Measurements from ENCODE around the gene UBE2V1. TPM values are rescaled to one million over a fixed set of nuclear protein-coding genes. Genes with fewer than 3 reads are reported as not detected.

UBE2V1 gene
- total and polyA plus RNA-seq, 2 of the 13 experiments (the other 11 are each of a cell fraction or from before 2014, with no cell fraction given): 81.3 to 132 TPM

DNA sequence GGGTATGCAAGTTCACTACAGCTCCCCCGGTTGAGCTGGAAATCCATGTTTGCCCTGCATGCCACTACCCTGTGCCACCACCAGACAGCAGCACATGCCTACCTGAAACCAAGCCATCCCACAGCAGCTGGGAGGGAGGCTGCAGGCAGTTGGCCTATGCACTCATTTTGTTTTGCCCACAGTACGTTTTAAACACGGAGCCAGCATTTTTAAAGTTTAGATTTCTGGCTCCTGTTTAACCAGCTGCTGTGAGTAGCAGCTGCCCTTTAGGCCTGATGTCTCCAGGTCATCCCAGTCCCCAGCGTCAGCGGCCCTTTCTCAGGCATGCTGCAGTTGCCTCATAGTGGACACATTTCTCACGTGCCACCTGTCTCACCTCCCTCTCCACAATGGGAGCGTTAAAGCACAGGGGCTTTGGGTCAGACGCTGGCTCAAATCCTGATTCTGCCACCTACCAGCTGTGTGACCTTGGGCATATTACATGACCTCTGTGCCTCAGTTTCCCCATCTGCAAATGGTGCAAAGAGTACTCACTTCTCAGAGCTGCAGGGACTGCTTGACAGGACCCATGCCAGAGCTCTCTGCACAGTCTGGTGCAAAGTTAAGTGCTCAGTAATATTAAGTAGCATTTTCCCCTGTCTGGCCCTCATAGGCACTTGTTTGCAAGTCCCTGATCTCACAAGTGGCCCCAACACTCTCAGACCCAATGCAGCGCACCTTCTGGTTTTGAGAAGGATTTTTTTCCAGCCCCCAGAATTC is 8.2 kb upstream of the UBE2V1 start (continued):
- TF ChIP-seq, protein P1, sequence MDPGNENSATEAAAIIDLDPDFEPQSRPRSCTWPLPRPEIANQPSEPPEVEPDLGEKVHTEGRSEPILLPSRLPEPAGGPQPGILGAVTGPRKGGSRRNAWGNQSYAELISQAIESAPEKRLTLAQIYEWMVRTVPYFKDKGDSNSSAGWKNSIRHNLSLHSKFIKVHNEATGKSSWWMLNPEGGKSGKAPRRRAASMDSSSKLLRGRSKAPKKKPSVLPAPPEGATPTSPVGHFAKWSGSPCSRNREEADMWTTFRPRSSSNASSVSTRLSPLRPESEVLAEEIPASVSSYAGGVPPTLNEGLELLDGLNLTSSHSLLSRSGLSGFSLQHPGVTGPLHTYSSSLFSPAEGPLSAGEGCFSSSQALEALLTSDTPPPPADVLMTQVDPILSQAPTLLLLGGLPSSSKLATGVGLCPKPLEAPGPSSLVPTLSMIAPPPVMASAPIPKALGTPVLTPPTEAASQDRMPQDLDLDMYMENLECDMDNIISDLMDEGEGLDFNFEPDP (CRISPR knock-in tag; conservative IDR thresholded peaks at IDR 0.05): 0 out of 2 replicates have a peak, but pooled peaks have one; percentile 88
- TF ChIP-seq, protein P2, sequence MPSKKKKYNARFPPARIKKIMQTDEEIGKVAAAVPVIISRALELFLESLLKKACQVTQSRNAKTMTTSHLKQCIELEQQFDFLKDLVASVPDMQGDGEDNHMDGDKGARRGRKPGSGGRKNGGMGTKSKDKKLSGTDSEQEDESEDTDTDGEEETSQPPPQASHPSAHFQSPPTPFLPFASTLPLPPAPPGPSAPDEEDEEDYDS (CRISPR knock-in tag; IDR thresholded peaks at IDR 0.05): peak; percentile 47; the same call in 1 of the 2 replicates
- 0 out of 2 replicates have a peak, but pooled peaks have one; percentile 21 for TF ChIP-seq PPARG (CRISPR knock-in tag; conservative IDR thresholded peaks at IDR 0.05)
- TF ChIP-seq, protein P3, sequence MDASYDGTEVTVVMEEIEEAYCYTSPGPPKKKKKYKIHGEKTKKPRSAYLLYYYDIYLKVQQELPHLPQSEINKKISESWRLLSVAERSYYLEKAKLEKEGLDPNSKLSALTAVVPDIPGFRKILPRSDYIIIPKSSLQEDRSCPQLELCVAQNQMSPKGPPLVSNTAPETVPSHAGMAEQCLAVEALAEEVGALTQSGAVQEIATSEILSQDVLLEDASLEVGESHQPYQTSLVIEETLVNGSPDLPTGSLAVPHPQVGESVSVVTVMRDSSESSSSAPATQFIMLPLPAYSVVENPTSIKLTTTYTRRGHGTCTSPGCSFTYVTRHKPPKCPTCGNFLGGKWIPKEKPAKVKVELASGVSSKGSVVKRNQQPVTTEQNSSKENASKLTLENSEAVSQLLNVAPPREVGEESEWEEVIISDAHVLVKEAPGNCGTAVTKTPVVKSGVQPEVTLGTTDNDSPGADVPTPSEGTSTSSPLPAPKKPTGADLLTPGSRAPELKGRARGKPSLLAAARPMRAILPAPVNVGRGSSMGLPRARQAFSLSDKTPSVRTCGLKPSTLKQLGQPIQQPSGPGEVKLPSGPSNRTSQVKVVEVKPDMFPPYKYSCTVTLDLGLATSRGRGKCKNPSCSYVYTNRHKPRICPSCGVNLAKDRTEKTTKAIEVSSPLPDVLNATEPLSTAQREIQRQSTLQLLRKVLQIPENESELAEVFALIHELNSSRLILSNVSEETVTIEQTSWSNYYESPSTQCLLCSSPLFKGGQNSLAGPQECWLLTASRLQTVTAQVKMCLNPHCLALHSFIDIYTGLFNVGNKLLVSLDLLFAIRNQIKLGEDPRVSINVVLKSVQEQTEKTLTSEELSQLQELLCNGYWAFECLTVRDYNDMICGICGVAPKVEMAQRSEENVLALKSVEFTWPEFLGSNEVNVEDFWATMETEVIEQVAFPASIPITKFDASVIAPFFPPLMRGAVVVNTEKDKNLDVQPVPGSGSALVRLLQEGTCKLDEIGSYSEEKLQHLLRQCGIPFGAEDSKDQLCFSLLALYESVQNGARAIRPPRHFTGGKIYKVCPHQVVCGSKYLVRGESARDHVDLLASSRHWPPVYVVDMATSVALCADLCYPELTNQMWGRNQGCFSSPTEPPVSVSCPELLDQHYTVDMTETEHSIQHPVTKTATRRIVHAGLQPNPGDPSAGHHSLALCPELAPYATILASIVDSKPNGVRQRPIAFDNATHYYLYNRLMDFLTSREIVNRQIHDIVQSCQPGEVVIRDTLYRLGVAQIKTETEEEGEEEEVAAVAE (CRISPR knock-in tag; IDR thresholded peaks at IDR 0.05; ENCODE audit: borderline replicate concordance): no peak; the same call in 1 of the 2 replicates
- TF ChIP-seq NFKB2 (CRISPR knock-in tag; IDR thresholded peaks at IDR 0.05; ENCODE audit: borderline replicate concordance): peak; percentile 62; the same call in 1 of the 2 replicates
- TF ChIP-seq, protein P4, sequence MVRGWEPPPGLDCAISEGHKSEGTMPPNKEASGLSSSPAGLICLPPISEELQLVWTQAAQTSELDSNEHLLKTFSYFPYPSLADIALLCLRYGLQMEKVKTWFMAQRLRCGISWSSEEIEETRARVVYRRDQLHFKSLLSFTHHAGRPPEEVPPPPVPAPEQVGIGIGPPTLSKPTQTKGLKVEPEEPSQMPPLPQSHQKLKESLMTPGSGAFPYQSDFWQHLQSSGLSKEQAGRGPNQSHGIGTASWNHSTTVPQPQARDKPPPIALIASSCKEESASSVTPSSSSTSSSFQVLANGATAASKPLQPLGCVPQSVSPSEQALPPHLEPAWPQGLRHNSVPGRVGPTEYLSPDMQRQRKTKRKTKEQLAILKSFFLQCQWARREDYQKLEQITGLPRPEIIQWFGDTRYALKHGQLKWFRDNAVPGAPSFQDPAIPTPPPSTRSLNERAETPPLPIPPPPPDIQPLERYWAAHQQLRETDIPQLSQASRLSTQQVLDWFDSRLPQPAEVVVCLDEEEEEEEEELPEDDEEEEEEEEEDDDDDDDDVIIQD (CRISPR knock-in tag; IDR thresholded peaks at IDR 0.05; ENCODE audit: low read depth): peak; percentile 61; the same call in 1 of the 2 replicates
- TF ChIP-seq SIX4 (CRISPR knock-in tag; IDR thresholded peaks at IDR 0.05): no peak
- TF ChIP-seq ZNF83 (CRISPR knock-in tag; IDR thresholded peaks at IDR 0.05; ENCODE audit: borderline replicate concordance): peak; percentile 80; the same call in 1 of the 2 replicates
- TF ChIP-seq, protein P5, sequence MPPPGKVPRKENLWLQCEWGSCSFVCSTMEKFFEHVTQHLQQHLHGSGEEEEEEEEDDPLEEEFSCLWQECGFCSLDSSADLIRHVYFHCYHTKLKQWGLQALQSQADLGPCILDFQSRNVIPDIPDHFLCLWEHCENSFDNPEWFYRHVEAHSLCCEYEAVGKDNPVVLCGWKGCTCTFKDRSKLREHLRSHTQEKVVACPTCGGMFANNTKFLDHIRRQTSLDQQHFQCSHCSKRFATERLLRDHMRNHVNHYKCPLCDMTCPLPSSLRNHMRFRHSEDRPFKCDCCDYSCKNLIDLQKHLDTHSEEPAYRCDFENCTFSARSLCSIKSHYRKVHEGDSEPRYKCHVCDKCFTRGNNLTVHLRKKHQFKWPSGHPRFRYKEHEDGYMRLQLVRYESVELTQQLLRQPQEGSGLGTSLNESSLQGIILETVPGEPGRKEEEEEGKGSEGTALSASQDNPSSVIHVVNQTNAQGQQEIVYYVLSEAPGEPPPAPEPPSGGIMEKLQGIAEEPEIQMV (CRISPR knock-in tag; IDR thresholded peaks at IDR 0.05; ENCODE audit: low read depth): 0 out of 2 replicates have a peak, but pooled peaks have one; percentile 38
- no peak for TF ChIP-seq ZNF484 (CRISPR knock-in tag; IDR thresholded peaks at IDR 0.05; ENCODE audit: borderline replicate concordance, low read depth)
- TF ChIP-seq ZNF644 (CRISPR knock-in tag; IDR thresholded peaks at IDR 0.05; ENCODE audit: low read depth): no peak
- peak; percentile 78; the same call in 1 of the 2 replicates for TF ChIP-seq MIER3 (CRISPR knock-in tag; IDR thresholded peaks at IDR 0.05; ENCODE audit: borderline replicate concordance)
- peak; percentile 20; the same call in 1 of the 2 replicates for TF ChIP-seq MEIS1 (CRISPR knock-in tag; IDR thresholded peaks at IDR 0.05; ENCODE audit: borderline replicate concordance)
- TF ChIP-seq TSC22D2 (CRISPR knock-in tag; IDR thresholded peaks at IDR 0.05; ENCODE audit: borderline replicate concordance): no peak
- peak; percentile 49 for TF ChIP-seq PHF8 (CRISPR knock-in tag; IDR thresholded peaks at IDR 0.05)
- TF ChIP-seq, protein P6, sequence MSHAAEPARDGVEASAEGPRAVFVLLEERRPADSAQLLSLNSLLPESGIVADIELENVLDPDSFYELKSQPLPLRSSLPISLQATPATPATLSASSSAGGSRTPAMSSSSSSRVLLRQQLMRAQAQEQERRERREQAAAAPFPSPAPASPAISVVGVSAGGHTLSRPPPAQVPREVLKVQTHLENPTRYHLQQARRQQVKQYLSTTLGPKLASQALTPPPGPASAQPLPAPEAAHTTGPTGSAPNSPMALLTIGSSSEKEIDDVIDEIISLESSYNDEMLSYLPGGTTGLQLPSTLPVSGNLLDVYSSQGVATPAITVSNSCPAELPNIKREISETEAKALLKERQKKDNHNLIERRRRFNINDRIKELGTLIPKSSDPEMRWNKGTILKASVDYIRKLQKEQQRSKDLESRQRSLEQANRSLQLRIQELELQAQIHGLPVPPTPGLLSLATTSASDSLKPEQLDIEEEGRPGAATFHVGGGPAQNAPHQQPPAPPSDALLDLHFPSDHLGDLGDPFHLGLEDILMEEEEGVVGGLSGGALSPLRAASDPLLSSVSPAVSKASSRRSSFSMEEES (CRISPR knock-in tag; IDR thresholded peaks at IDR 0.05): no peak; the same call in 1 of the 2 replicates
- TF ChIP-seq CBX1 (IDR thresholded peaks at IDR 0.05; ENCODE audit: low read depth): peak; percentile 60
